NCI-H1092 (cell line): Measurements from ENCODE around the gene SLC35A3.

Experiments used
- DNase-seq: peaks from one replicate; lab custom pipeline; 2025; lab: John Stamatoyannopoulos, UW

Gene SLC35A3

GRCh38 chr1:100076744-100077143 is 106.9 kb downstream of the SLC35A3 start:
- DNase-seq, result no peak

GRCh38 chr1:100077531-100077930 is 107.7 kb downstream of the SLC35A3 start:
- DNase-seq, result no peak

- DNase-seq, result no peak
Measured at GRCh38 chr1:100080331-100080730, 110.5 kb downstream of the SLC35A3 start.
